Measurements from ENCODE around the gene MAP4K3.

GRCh38 chr2:39413063-39413737 lies 23.9 kb downstream of the MAP4K3 start:
- TF ChIP-seq CTCF (IDR thresholded peaks at IDR 0.05 in 4 of 5, conservative IDR thresholded peaks at IDR 0.05 in 1 of 5) (no peak), POLR2A (IDR thresholded peaks at IDR 0.05) (no peak)
